PC-3 (cell line): ENCODE measurements around the gene RSRP1. TPM values are rescaled to one million over a fixed set of nuclear protein-coding genes. Genes with fewer than 3 reads are reported as not detected.
"Not testable (repeated sequence)": the region's sequence is repeated elsewhere in the genome, so short reads cannot be mapped to it uniquely, and the experiment has no call there.

Experiments
- ATAC-seq: fragments of 200-7000 bp; cut with Tn5 transposase; 2 replicates; pipeline ENCODE4 v1.9.1; 2020; ENCODE audit warnings: mild to moderate bottlenecking, moderate library complexity
- Bru-seq: library from RNA; stranded (reverse); fragments of 400-500 nt; gene quantifications from one replicate; lab custom pipeline; 2021; lab: Mats Ljungman, UMichigan
- BruChase-seq, 2 experiments: library from RNA; stranded (reverse); fragments of 400-500 nt; gene quantifications; one replicate each; lab custom pipeline; 2021; lab: Mats Ljungman, UMichigan
- BruUV-seq: library from RNA; stranded (reverse); fragments of 400-500 nt; replicated peaks from 2 replicates; lab custom pipeline; 2021; lab: Mats Ljungman, UMichigan
- CTCF ChIA-PET: fragments of 300-600 bp; sonication (Branson Sonifier 250); formaldehyde crosslinking; loops from one replicate; lab custom pipeline; 2022; ENCODE audit warnings: antibody characterized with exemption; lab: Charles Lee
- POLR2A ChIA-PET: fragments of 300-600 bp; sonication (Branson Sonifier 250); formaldehyde crosslinking; loops from one replicate; lab custom pipeline; 2022; ENCODE audit warnings: antibody characterized with exemption; ENCODE audit not compliant: unreplicated experiment; lab: Charles Lee
- DNase-seq: peaks from one replicate; pipeline ENCODE4 v3.0.0-alpha.2; 2015
- H2AFZ ChIP-seq: fragments of 300-600 bp; sonication (generic); 2 replicates; pipeline ENCODE4 v1.6.0; 2016; ENCODE audit warnings: antibody characterized with exemption, low read length
- H3F3A ChIP-seq: fragments of 300-600 bp; sonication (generic); one replicate; pipeline ENCODE4 v1.6.0; 2017; ENCODE audit warnings: antibody characterized with exemption, low read length, control low read depth, mild to moderate bottlenecking; ENCODE audit not compliant: unreplicated experiment
- H3K27ac ChIP-seq: fragments of 300-600 bp; sonication (generic); 2 replicates; pipeline ENCODE4 v1.5.1; 2016; ENCODE audit warnings: mild to moderate bottlenecking, low read length
- H3K27me3 ChIP-seq: fragments of 300-600 bp; sonication (generic); 2 replicates; pipeline ENCODE4 v1.6.1; 2016; ENCODE audit warnings: low read length, mixed read lengths
- H3K36me3 ChIP-seq: fragments of 300-600 bp; sonication (generic); 2 replicates; pipeline ENCODE4 v1.6.1; 2016; ENCODE audit warnings: low read depth, mixed run types, low read length, mixed read lengths
- H3K4me1 ChIP-seq: fragments of 300-600 bp; sonication (generic); 2 replicates; pipeline ENCODE4 v1.5.1; 2016; ENCODE audit warnings: low read length; ENCODE audit not compliant: insufficient read depth
- H3K4me2 ChIP-seq: fragments of 300-600 bp; sonication (generic); 2 replicates; pipeline ENCODE4 v1.6.0; 2016; ENCODE audit warnings: low read length
- H3K4me3 ChIP-seq: fragments of 300-600 bp; sonication (generic); 2 replicates; pipeline ENCODE4 v1.5.1; 2016; ENCODE audit warnings: mild to moderate bottlenecking, low read length, mixed read lengths
- H3K79me2 ChIP-seq: fragments of 300-600 bp; sonication (generic); 2 replicates; pipeline ENCODE4 v1.6.1; 2017; ENCODE audit warnings: low read length, mixed read lengths
- H3K9ac ChIP-seq: fragments of 300-600 bp; sonication (generic); 2 replicates; pipeline ENCODE4 v1.6.0; 2016; ENCODE audit warnings: mild to moderate bottlenecking, low read length
- H3K9me2 ChIP-seq: fragments of 300-600 bp; sonication (generic); replicated peaks from 2 replicates; pipeline ENCODE4 v1.6.1; 2016; ENCODE audit warnings: mixed run types, low read length, mixed read lengths
- H3K9me3 ChIP-seq: fragments of 300-600 bp; sonication (generic); 2 replicates; pipeline ENCODE4 v1.6.1; 2016; ENCODE audit warnings: low read length, mixed read lengths
- H4K20me1 ChIP-seq: fragments of 300-600 bp; sonication (generic); 2 replicates; pipeline ENCODE4 v1.6.1; 2016; ENCODE audit warnings: low read length, mixed read lengths
- CTCF ChIP-seq: fragments of 300-600 bp; sonication (generic); conservative IDR thresholded peaks from 2 replicates; pipeline ENCODE4 v1.5.1; 2017; ENCODE audit warnings: antibody characterized with exemption, low read depth, mild to moderate bottlenecking, low read length
- EZH2 ChIP-seq: fragments of 300-600 bp; sonication (generic); IDR thresholded peaks from one replicate; pipeline ENCODE4 v1.6.1; 2017; ENCODE audit warnings: antibody characterized with exemption, mild to moderate bottlenecking, low read length; ENCODE audit not compliant: unreplicated experiment
- EZH2phosphoT487 ChIP-seq: fragments of 300-600 bp; sonication (generic); IDR thresholded peaks from 2 replicates; pipeline ENCODE4 v1.6.1; 2018; ENCODE audit warnings: mild to moderate bottlenecking, antibody characterized with exemption, low read length, borderline replicate concordance
- intact Hi-C: fragments of 100-400 bp; cut with micrococcal nuclease; formaldehyde crosslinking; loops from 2 replicates; pipeline ENCODE4 v1.9.0; 2023
- long read RNA-seq: library from polyadenylated mRNA; unstranded; transcript quantifications from one replicate; pipeline ENCODE4 v2.0.0, GENCODE V29; 2021; ENCODE audit not compliant: unreplicated experiment
- total RNA-seq: library from RNA; depleted of rRNA; stranded (reverse); fragments of >200 nt; gene quantifications from 2 replicates; pipeline ENCODE4 v1.2.3, GENCODE V29; 2014; rRNA removed

The RSRP1 gene
- 46.8 and 49.4 TPM in 2 replicates for total RNA-seq
- Bru-seq, nascent RNA: percentile 98 among the genes with signal in this experiment
- BruChase-seq, experiment 1, labeled RNA remaining after a 6-hour chase: percentile 97 among the genes with signal in this experiment
- percentile 99 among the genes with signal in this experiment for BruChase-seq, experiment 2, labeled RNA remaining after a 2-hour chase
- long read RNA-seq, transcript RSRP1-207 (4 exons, 2,941 nt): major isoform, 17 of 154 reads
- long read RNA-seq, partial matches to known transcripts: 10 of 154 reads
- long read RNA-seq, other reads (novel, unspliced or antisense): 126 of 154 reads

GRCh38 chr1:25247024-25247828, at the start of gene RSRP1:
TSS of gene RSRP1 (minus strand) at chr1:25247454. CDS start at chr1:25246963, 491 bp downstream.
- Histone ChIP-seq H3K79me2 (peaks cover 49% of the 10 kb centered on the region), H3K4me3 (peak within 1 kb of the TSS; percentile 99), H3K27ac (peak within 1 kb of the TSS; percentile 76), H3K4me2 (peak within 1 kb of the TSS; percentile 82), H3F3A (no peaks in the 10 kb centered on the region), H3K27me3 (no peaks in the 10 kb centered on the region), H3K4me1 (peaks cover 21% of the 10 kb centered on the region), H3K9ac (peak within 1 kb of the TSS; percentile 92), H3K9me2 (no peaks in the 10 kb centered on the region), H3K9me3 (no peaks in the 10 kb centered on the region), H4K20me1 (peaks cover 38% of the 10 kb centered on the region), H3K36me3 (peaks cover 43% of the 10 kb centered on the region), H2AFZ (peak within 1 kb of the TSS; percentile 97)
- ChIA-PET POLR2A (interaction anchor here (0.5 to 1.0 kb wide), 4 partner anchors 9 to 164 kb away, joined by 3 to 21 read pairs (median 4); partner anchors contain the start of gene SYF2), CTCF (no interaction called here)
- DNase-seq: peak; percentile 97
- peak; percentile 85 for ATAC-seq
- BruUV-seq: TSS peak; percentile 74
- TF ChIP-seq EZH2: no peak
- TF ChIP-seq EZH2phosphoT487: no peak
- no peak for TF ChIP-seq CTCF
- intact Hi-C loops: loop anchor here (5.0 kb wide), 1 partner anchor 90 kb away; the partner anchor contains the start of gene TMEM50A

- H3K4me1 ChIP-seq, H3K9me3 ChIP-seq, H3F3A ChIP-seq, POLR2A ChIA-PET, H3K27ac ChIP-seq, H3K27me3 ChIP-seq, H3K36me3 ChIP-seq, H3K9ac ChIP-seq, DNase-seq, H3K4me3 ChIP-seq, BruUV-seq, H3K9me2 ChIP-seq, H2AFZ ChIP-seq, H3K79me2 ChIP-seq, H3K4me2 ChIP-seq, intact Hi-C loops, CTCF ChIA-PET, ATAC-seq, H4K20me1 ChIP-seq: not testable (repeated sequence)
Observed at GRCh38 chr1:25296501-25296900, 49.2 kb upstream of the RSRP1 start.

- CTCF ChIA-PET, BruUV-seq, H3K36me3 ChIP-seq, DNase-seq, H4K20me1 ChIP-seq, H3K27me3 ChIP-seq, H3K4me2 ChIP-seq, H3K79me2 ChIP-seq, H3K9me2 ChIP-seq, H3F3A ChIP-seq, H3K4me1 ChIP-seq, H3K4me3 ChIP-seq, ATAC-seq, POLR2A ChIA-PET, intact Hi-C loops, H3K9me3 ChIP-seq, H3K27ac ChIP-seq, H3K9ac ChIP-seq, H2AFZ ChIP-seq: not testable (repeated sequence)
Observed at GRCh38 chr1:25294889-25295826, 47.9 kb upstream of the RSRP1 start.

- H3K4me2 ChIP-seq, H2AFZ ChIP-seq, H3K36me3 ChIP-seq, ATAC-seq, H3K9ac ChIP-seq, DNase-seq, intact Hi-C loops, H3F3A ChIP-seq, BruUV-seq, H3K27me3 ChIP-seq, H3K4me3 ChIP-seq, POLR2A ChIA-PET, H3K4me1 ChIP-seq, H3K9me2 ChIP-seq, H4K20me1 ChIP-seq, H3K27ac ChIP-seq, CTCF ChIA-PET, H3K79me2 ChIP-seq, H3K9me3 ChIP-seq: not testable (repeated sequence)
Observed at GRCh38 chr1:25293426-25293825, 46.2 kb upstream of the RSRP1 start.

GRCh38 chr1:25290043-25290442, 42.8 kb upstream of the RSRP1 start:
- intact Hi-C loops, H3K4me2 ChIP-seq, H3F3A ChIP-seq, H3K27ac ChIP-seq, POLR2A ChIA-PET, H3K27me3 ChIP-seq, H3K4me1 ChIP-seq, H3K79me2 ChIP-seq, BruUV-seq, H3K36me3 ChIP-seq, H2AFZ ChIP-seq, DNase-seq, CTCF ChIA-PET, H3K9me2 ChIP-seq, H3K9ac ChIP-seq, H3K4me3 ChIP-seq, H3K9me3 ChIP-seq, H4K20me1 ChIP-seq: not testable (repeated sequence)
- peak; percentile 79 for ATAC-seq
